ENCODE data around the gene RNF135.

- TF ChIP-seq CTCF (IDR thresholded peaks at IDR 0.05) (no peak), POLR2A (IDR thresholded peaks at IDR 0.05) (no peak)
Measured at GRCh38 chr17:30992551-30992950, 21.7 kb downstream of the RNF135 start.
